ENCODE data around the gene TRIM65. TPM values are rescaled to one million over a fixed set of nuclear protein-coding genes. Genes with fewer than 3 reads are reported as not detected.

The TRIM65 gene
- total RNA-seq, 2 donors from 2014 or later, result 7.0 to 9.8 TPM

DNA sequence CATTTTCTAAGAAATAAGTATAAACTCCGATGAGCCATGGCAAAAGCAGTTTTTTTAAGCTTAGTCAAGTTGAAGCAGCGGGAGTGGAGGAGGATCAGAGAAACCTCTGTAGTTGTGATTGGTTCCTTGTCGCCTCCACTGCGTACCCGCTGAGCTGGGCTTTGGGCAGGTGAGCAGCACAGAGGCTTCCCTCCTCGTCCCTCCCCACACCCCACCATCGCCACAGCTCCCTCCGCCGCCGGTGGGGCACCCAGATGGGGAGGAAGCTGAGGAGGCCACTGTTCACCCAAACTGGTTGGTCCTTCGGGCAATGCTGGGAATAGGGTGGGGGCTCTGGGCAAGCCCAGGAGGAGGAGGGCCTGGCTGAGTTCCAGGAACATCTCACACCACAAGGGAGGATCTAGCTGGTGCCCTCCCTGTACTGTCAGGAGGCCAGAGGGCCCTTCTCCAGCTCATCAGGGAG is 13.1 kb upstream of the TRIM65 start:
- DNase-seq (ENCODE audit: low spot score), result no peak
- Histone ChIP-seq H3K36me3 (peaks cover 7% of the 10 kb centered on the region), H3K4me1 (peaks cover 0 to 24% of the 10 kb centered on the region in 2 donors), H3K9me3 (no peaks in the 10 kb centered on the region), H3K27ac (no peak overlapping the region), H3K27me3 (no peaks in the 10 kb centered on the region), H3K4me3 (no peak overlapping the region)
- TF ChIP-seq, protein P1, sequence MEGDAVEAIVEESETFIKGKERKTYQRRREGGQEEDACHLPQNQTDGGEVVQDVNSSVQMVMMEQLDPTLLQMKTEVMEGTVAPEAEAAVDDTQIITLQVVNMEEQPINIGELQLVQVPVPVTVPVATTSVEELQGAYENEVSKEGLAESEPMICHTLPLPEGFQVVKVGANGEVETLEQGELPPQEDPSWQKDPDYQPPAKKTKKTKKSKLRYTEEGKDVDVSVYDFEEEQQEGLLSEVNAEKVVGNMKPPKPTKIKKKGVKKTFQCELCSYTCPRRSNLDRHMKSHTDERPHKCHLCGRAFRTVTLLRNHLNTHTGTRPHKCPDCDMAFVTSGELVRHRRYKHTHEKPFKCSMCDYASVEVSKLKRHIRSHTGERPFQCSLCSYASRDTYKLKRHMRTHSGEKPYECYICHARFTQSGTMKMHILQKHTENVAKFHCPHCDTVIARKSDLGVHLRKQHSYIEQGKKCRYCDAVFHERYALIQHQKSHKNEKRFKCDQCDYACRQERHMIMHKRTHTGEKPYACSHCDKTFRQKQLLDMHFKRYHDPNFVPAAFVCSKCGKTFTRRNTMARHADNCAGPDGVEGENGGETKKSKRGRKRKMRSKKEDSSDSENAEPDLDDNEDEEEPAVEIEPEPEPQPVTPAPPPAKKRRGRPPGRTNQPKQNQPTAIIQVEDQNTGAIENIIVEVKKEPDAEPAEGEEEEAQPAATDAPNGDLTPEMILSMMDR (IDR thresholded peaks at IDR 0.05), result no peak

DNA sequence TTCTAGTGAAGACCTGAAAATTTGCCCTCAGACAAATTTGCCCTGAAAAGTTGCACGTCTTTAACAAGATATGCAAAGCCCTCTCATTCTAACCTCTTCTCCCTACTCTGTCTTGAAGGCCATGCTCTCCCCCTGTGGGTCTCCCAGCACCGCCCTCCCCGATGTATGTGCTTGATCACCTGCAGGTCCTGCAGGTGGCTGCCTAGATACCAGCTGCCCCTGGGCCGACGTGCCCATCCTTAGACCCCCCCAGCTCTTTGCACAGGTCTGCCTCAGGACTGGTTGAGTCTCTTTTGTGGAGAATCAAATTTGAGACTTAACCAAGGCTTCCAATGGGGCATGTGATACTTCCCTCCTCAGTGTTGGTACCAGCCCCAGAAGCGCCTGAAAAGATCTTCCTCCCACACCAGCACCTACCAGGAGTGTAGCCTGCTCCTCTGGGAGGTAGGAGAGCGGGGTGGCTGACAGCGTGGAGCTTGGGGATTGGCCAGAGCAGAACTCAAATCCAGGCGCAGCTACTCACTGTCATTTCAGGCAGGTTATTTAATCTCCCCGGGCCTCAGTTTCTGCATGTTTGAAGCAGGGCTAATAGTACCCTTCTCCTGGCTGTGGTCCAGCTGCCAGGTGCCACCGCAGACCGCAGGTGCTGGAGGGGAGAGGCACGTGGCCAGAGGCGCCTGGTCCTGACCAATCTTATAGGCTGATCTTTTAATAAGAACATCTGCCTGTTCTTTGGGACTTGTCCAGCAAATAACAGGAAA is 12.5 kb upstream of the TRIM65 start:
- no peaks in the 10 kb centered on the region for H3K9me3 ChIP-seq
- no peaks in the 10 kb centered on the region for H3K27me3 ChIP-seq
- H3K27ac ChIP-seq, result peak overlapping the region in 1 of 2 donors; percentile 57
- TF ChIP-seq, protein P1 (IDR thresholded peaks at IDR 0.05), result no peak
- H3K4me1 ChIP-seq, result peaks cover 0 to 26% of the 10 kb centered on the region in 2 donors
- H3K4me3 ChIP-seq, result no peak overlapping the region
- no peak for DNase-seq (ENCODE audit: low spot score)
- peaks cover 6% of the 10 kb centered on the region for H3K36me3 ChIP-seq

DNA sequence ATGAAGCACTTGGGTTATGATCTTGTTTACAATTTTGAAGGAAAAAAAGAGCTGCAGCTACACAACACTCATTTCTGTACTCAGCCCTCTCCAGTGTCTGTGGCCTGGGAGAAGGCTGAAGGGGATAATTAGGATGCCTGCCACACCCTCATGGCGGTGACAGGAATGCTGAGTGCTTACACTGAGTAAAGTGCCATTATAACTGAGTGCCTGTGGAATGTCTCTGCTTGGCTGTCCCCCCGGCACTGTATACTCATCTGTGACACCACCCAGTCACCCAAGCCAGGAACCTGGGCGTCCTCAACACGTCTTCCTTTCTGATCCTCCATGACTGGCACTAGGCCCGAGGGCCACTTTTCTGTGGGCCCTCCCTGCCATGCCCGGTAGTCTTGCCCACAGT is 11.4 kb upstream of the TRIM65 start:
- H3K27ac ChIP-seq, result peak overlapping the region; percentile 31 to 57
- H3K4me1 ChIP-seq, result peaks cover 0 to 34% of the 10 kb centered on the region in 2 donors
- H3K36me3 ChIP-seq, result no peaks in the 10 kb centered on the region
- TF ChIP-seq, protein P1 (IDR thresholded peaks at IDR 0.05), result no peak
- no peaks in the 10 kb centered on the region for H3K27me3 ChIP-seq
- DNase-seq (ENCODE audit: low spot score), result peak; percentile 75
- H3K9me3 ChIP-seq, result no peaks in the 10 kb centered on the region
- no peak overlapping the region for H3K4me3 ChIP-seq

DNA sequence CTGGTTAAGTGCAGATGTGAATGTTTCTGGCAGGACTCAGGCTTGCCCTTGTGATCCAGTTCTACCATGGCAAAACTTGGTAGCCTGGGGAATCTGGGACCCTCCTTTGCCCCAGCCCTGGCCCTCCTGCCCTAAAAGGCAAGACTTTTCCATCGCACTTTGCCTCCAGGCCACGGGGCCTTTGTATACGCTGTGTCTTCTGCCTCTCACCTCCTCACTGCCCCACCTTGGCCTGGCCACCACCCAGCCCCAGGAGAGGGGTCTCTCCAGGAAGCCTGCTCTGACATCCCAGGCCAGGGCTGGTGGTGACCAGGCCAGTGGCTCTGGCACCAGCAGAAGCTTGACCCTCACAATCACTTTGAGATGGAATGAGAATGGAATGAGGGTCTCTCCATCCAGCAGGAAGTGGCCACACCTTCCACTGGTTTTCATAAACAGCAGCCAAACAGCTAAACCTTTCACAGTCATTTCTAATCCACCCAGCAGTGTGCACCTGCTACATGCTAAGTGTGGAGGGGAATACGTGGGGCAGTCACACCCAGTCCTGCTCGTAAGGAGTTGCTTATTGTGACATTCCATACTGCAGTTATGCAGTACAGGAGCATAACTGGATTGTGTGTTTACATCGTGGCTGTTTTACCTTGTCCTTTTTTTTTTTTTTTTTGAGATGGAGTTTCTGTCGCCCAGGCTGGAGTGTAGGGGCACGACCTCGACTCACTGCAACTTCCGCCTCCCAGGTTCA is 9.6 kb upstream of the TRIM65 start:
- Histone ChIP-seq H3K27ac (no peak overlapping the region), H3K9me3 (no peaks in the 10 kb centered on the region), H3K27me3 (no peaks in the 10 kb centered on the region), H3K4me3 (no peak overlapping the region), H3K36me3 (peaks cover 7% of the 10 kb centered on the region), H3K4me1 (peaks cover 0 to 34% of the 10 kb centered on the region in 2 donors)
- TF ChIP-seq, protein P1 (IDR thresholded peaks at IDR 0.05), result no peak
- DNase-seq (ENCODE audit: low spot score), result no peak

DNA sequence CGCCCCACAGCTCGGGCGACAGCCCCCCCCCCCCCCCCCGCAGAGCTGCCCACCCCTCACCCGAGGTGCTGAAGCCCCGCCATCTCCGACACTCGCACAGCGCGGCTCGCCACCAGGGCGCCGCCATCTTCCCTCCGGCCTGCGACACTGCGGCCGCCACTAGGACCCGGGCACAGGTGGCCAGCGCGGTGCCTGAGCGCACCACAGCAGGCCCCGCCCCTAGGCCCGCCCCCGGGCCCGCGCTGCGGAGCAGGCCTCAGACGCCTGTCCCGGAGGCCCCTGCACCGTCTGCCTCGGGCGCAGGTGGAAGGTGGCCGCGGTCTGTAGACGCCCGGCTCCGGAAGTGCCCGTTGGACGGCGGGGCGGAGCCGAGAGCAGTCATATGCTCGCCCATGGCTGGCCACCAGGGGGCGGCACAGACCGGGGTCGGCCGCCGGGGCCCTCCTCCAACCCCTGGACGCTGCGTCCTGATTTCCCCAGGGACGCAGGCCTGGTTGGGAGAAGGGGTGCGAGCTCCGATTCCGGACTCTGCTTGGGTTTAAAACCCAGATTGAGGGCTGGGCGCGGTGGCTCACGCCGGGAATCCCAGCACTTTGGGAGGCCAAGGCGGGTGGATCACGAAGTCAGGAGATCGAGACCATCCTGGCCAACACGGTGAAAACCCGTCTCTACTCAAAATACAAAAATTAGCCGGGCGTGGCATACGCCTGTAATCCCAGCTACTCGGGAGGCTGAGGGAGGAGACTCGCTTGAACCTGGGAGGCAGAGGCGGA is 8.2 kb upstream of the TRIM65 start, which contains the start of gene MRPL38:
Gene MRPL38, minus strand, starts transcription at position 136 of the 773 bp plus-strand sequence. Its CDS starts 9 bp downstream, at position 127.
- Histone ChIP-seq H3K9me3 (no peaks in the 10 kb centered on the region), H3K4me1 (peaks cover 0 to 26% of the 10 kb centered on the region in 2 donors), H3K4me3 (peak within 1 kb of the TSS; percentile 75 to 89), H3K27me3 (no peaks in the 10 kb centered on the region), H3K27ac (peak within 1 kb of the TSS; percentile 89 to 90), H3K36me3 (peaks cover 20% of the 10 kb centered on the region)
- DNase-seq (ENCODE audit: low spot score), result peak; percentile 88
- TF ChIP-seq, protein P1 (IDR thresholded peaks at IDR 0.05), result peak; percentile 98 to 99

Measured in right atrium auricular region (tissue), 2 donors.